ENCODE measurements around the gene BCAP31.

GRCh38 chrX:153724252-153725038, at the start of gene BCAP31, which contains the start of gene ABCD1:
- TF ChIP-seq POLR2A (IDR thresholded peaks at IDR 0.05) (peak; percentile 61 to 64), EP300 (IDR thresholded peaks at IDR 0.05) (peak in 1 of 2 donors; percentile 24)
- TF ChIP-seq, protein P1, sequence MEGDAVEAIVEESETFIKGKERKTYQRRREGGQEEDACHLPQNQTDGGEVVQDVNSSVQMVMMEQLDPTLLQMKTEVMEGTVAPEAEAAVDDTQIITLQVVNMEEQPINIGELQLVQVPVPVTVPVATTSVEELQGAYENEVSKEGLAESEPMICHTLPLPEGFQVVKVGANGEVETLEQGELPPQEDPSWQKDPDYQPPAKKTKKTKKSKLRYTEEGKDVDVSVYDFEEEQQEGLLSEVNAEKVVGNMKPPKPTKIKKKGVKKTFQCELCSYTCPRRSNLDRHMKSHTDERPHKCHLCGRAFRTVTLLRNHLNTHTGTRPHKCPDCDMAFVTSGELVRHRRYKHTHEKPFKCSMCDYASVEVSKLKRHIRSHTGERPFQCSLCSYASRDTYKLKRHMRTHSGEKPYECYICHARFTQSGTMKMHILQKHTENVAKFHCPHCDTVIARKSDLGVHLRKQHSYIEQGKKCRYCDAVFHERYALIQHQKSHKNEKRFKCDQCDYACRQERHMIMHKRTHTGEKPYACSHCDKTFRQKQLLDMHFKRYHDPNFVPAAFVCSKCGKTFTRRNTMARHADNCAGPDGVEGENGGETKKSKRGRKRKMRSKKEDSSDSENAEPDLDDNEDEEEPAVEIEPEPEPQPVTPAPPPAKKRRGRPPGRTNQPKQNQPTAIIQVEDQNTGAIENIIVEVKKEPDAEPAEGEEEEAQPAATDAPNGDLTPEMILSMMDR (IDR thresholded peaks at IDR 0.05), result no peak

Data from tibial nerve (tissue), 4 donors.